Muscle layer of colon (tissue), 2 donors: ENCODE results near the gene RAPGEF1.

Experiments
- H3K27ac ChIP-seq: one replicate; pipeline ENCODE4 v1.7.0; 2013; ENCODE audit warnings: low read depth, mild to moderate bottlenecking, low read length, moderate library complexity
- H3K27me3 ChIP-seq, 2 donors: one replicate each; pipeline ENCODE4 v1.7.0; 2013; ENCODE audit warnings: low read length in 2 of 2, mild to moderate bottlenecking in 2 of 2; ENCODE audit not compliant: insufficient read depth in 2 of 2, control insufficient read depth in 1 of 2
- H3K36me3 ChIP-seq: one replicate; pipeline ENCODE4 v1.7.0; 2013; ENCODE audit warnings: mild to moderate bottlenecking, low read length; ENCODE audit not compliant: insufficient read depth
- H3K4me1 ChIP-seq: one replicate; pipeline ENCODE4 v1.7.0; 2013; ENCODE audit warnings: mild to moderate bottlenecking, low read length; ENCODE audit not compliant: insufficient read depth
- H3K4me3 ChIP-seq, 2 donors: one replicate each; pipeline ENCODE4 v1.7.0; 2013; ENCODE audit warnings: low read length in 2 of 2, low read depth in 1 of 2, mild to moderate bottlenecking in 1 of 2, moderate library complexity in 1 of 2
- H3K9ac ChIP-seq: one replicate; pipeline ENCODE4 v1.7.0; 2013; ENCODE audit warnings: low read length
- H3K9me3 ChIP-seq: one replicate; pipeline ENCODE4 v1.7.0; 2013; ENCODE audit warnings: mild to moderate bottlenecking, low read length
- donor health status: abdominal sarcoma.
- donor health status: Adenocarcinoma of cecum.

RAPGEF1 gene

DNA sequence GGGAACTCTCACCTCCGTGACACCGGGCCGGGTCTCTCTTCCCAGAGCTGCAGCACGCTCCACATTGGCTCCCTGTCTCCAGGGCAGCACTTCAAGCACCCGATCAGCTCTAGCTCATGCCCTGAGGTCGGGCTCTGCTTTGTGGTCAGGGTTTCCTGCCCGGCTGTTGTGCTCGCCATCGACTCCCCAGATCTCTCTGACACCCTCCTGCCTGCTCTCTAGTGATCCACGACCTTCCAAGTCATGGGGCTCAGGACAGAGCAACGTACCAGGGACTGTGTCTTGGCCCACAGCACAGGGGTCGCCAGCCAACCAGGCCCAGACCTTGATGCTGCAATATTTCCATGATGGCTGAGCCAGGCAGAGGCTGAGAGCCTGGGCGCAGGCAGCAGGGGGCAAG lies 149.4 kb downstream of the RAPGEF1 start:
- no peak overlapping the region for H3K4me3 ChIP-seq
- H3K27ac ChIP-seq = no peak overlapping the region
- H3K9me3 ChIP-seq = no peaks in the 10 kb centered on the region
- H3K27me3 ChIP-seq = no peaks in the 10 kb centered on the region
- H3K36me3 ChIP-seq = peaks cover 38% of the 10 kb centered on the region
- H3K4me1 ChIP-seq = no peaks in the 10 kb centered on the region
- no peak overlapping the region for H3K9ac ChIP-seq

GRCh38 chr9:131589993-131590392 lies 149.9 kb downstream of the RAPGEF1 start:
- no peak overlapping the region for H3K9ac ChIP-seq
- H3K9me3 ChIP-seq = no peaks in the 10 kb centered on the region
- H3K36me3 ChIP-seq = peaks cover 34% of the 10 kb centered on the region
- H3K4me1 ChIP-seq = no peaks in the 10 kb centered on the region
- no peak overlapping the region for H3K4me3 ChIP-seq
- no peaks in the 10 kb centered on the region for H3K27me3 ChIP-seq
- no peak overlapping the region for H3K27ac ChIP-seq

GRCh38 chr9:131589124-131589711 lies 150.7 kb downstream of the RAPGEF1 start:
- Histone ChIP-seq H3K27ac (no peak overlapping the region), H3K27me3 (no peaks in the 10 kb centered on the region), H3K4me1 (no peaks in the 10 kb centered on the region), H3K9me3 (no peaks in the 10 kb centered on the region), H3K36me3 (peaks cover 41% of the 10 kb centered on the region), H3K9ac (no peak overlapping the region), H3K4me3 (no peak overlapping the region)

GRCh38 chr9:131588396-131588795 lies 151.5 kb downstream of the RAPGEF1 start:
- peaks cover 49% of the 10 kb centered on the region for H3K36me3 ChIP-seq

DNA sequence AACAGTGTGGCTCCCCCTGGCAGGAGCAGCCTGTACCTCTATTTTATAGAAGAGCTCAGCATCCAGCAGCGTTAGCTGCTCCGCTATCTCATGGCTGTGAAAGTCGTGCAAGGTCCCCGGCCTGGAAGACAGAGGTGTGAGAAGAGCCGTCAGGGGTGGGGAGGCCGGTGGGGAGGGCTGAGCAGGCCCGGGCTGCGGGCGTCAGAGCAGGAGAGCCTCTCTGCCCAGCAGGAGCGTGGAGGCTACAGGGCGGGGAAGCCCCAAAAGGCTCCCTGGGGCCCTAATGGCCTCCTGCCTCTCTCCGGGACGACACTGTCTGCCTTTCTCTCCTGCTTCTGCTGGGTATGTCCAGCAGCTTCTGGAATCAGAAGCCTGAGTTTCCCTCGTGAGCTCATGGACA lies 152.0 kb downstream of the RAPGEF1 start:
- Histone ChIP-seq H3K4me1 (no peaks in the 10 kb centered on the region), H3K36me3 (peaks cover 54% of the 10 kb centered on the region), H3K4me3 (no peak overlapping the region), H3K9ac (no peak overlapping the region), H3K9me3 (no peaks in the 10 kb centered on the region), H3K27me3 (no peaks in the 10 kb centered on the region), H3K27ac (no peak overlapping the region)

More at GRCh38 chr9:131588396-131588795, 151.5 kb downstream of the RAPGEF1 start:
- H3K9ac ChIP-seq = no peak overlapping the region
- H3K4me3 ChIP-seq = no peak overlapping the region
- H3K9me3 ChIP-seq = no peaks in the 10 kb centered on the region
- H3K27ac ChIP-seq = no peak overlapping the region
- H3K4me1 ChIP-seq = no peaks in the 10 kb centered on the region
- no peaks in the 10 kb centered on the region for H3K27me3 ChIP-seq

- no peak overlapping the region for H3K9ac ChIP-seq
- no peak overlapping the region for H3K4me3 ChIP-seq
- no peaks in the 10 kb centered on the region for H3K27me3 ChIP-seq
- no peaks in the 10 kb centered on the region for H3K4me1 ChIP-seq
- no peak overlapping the region for H3K27ac ChIP-seq
- peaks cover 59% of the 10 kb centered on the region for H3K36me3 ChIP-seq
- no peaks in the 10 kb centered on the region for H3K9me3 ChIP-seq
Measured at GRCh38 chr9:131587331-131587730, 152.5 kb downstream of the RAPGEF1 start.

- H3K4me1 ChIP-seq = peaks cover 3% of the 10 kb centered on the region
- peaks cover 68% of the 10 kb centered on the region for H3K36me3 ChIP-seq
- no peak overlapping the region for H3K4me3 ChIP-seq
- no peak overlapping the region for H3K9ac ChIP-seq
- no peaks in the 10 kb centered on the region for H3K9me3 ChIP-seq
- no peaks in the 10 kb centered on the region for H3K27me3 ChIP-seq
- no peak overlapping the region for H3K27ac ChIP-seq
Measured at GRCh38 chr9:131585375-131585774, 154.5 kb downstream of the RAPGEF1 start.

DNA sequence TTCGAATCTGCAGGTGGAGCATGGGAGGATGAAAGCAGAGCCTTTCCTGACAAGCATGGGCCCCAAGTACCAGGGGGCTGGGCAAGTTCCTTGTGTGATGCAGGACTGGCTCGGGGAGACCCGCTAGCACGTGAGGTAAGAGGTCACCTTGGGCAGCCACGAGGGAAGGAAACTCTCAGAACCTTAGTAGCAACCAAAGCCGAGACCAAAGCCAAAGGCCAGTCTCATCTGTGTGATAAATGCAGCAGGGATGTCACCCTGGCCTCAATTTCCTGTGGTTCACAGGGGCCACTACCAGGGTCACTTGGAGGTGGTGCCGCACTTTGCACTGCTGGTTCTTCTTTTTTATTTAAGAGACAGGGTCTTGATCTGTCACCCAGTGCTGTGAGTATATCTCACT lies 155.0 kb downstream of the RAPGEF1 start:
- no peak overlapping the region for H3K4me3 ChIP-seq
- H3K9me3 ChIP-seq = no peaks in the 10 kb centered on the region
- H3K4me1 ChIP-seq = peaks cover 8% of the 10 kb centered on the region
- H3K9ac ChIP-seq = no peak overlapping the region
- no peak overlapping the region for H3K27ac ChIP-seq
- H3K36me3 ChIP-seq = peaks cover 69% of the 10 kb centered on the region
- no peaks in the 10 kb centered on the region for H3K27me3 ChIP-seq

- H3K9me3 ChIP-seq = no peaks in the 10 kb centered on the region
- peaks cover 69% of the 10 kb centered on the region for H3K36me3 ChIP-seq
- H3K27ac ChIP-seq = no peak overlapping the region
- H3K4me1 ChIP-seq = peaks cover 14% of the 10 kb centered on the region
- no peak overlapping the region for H3K9ac ChIP-seq
- H3K4me3 ChIP-seq = no peak overlapping the region
- H3K27me3 ChIP-seq = no peaks in the 10 kb centered on the region
Measured at GRCh38 chr9:131583836-131584555, 155.9 kb downstream of the RAPGEF1 start.

DNA sequence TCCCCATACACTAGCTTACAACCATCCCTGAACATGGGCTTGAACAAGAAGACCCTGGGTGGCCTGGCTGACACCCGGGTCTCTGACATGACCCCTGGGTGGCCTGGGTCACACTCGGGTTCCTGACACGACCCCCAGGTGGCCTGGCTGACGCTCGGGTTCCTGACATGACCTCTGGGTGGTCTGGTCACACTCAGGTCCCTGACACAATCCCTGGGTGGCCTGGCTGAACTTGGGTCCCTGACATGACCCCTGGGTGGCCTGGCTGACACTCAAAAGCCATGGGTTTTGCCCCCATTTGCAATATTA lies 156.6 kb downstream of the RAPGEF1 start:
- H3K4me3 ChIP-seq = no peak overlapping the region
- no peaks in the 10 kb centered on the region for H3K9me3 ChIP-seq
- H3K36me3 ChIP-seq = peaks cover 69% of the 10 kb centered on the region
- H3K27me3 ChIP-seq = no peaks in the 10 kb centered on the region
- peaks cover 14% of the 10 kb centered on the region for H3K4me1 ChIP-seq
- no peak overlapping the region for H3K27ac ChIP-seq
- H3K9ac ChIP-seq = no peak overlapping the region

GRCh38 chr9:131582466-131583336 lies 157.2 kb downstream of the RAPGEF1 start:
- H3K27me3 ChIP-seq = no peaks in the 10 kb centered on the region
- H3K4me3 ChIP-seq = no peak overlapping the region
- H3K4me1 ChIP-seq = peaks cover 14% of the 10 kb centered on the region
- H3K9ac ChIP-seq = no peak overlapping the region
- H3K9me3 ChIP-seq = no peaks in the 10 kb centered on the region
- peaks cover 63% of the 10 kb centered on the region for H3K36me3 ChIP-seq
- no peak overlapping the region for H3K27ac ChIP-seq
